IPS-11a (cell line): ENCODE data around the gene MXI1.
"Not testable (repeated sequence)": the region's sequence is repeated elsewhere in the genome, so short reads cannot be mapped to it uniquely, and the experiment has no call there.

Experiments used
- H3K4me3 ChIP-seq: one replicate; pipeline ENCODE4 v1.5.1; 2013; ENCODE audit warnings: low read depth, low read length, control low read depth

Gene MXI1

GRCh38 chr10:110272995-110273394 is 65.6 kb downstream of the MXI1 start:
- not testable (repeated sequence) for H3K4me3 ChIP-seq

- no peak overlapping the region for H3K4me3 ChIP-seq
These were observed 66.1 kb downstream of the MXI1 start for GRCh38 chr10:110273474-110273873.

GRCh38 chr10:110274072-110274627 is 66.7 kb downstream of the MXI1 start:
- H3K4me3 ChIP-seq = no peak overlapping the region

DNA sequence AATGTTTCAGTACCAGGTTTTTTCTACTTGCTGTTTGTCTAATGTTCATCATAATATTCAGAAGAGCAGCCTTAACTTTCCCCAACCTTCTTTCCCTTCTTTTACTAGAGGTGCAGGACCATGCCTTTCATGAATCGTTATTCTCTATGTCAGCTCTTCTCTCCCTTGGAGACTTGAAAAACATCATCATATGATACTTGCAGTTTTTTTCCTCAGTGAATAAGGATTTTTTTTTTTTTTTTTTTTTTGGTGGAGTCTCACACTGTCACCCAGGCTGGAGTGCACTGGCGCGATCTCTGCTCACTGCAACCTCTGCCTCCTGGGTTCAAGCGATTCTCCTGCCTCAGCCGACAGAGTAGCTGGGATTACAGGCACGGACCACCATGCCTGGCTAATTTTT is 67.2 kb downstream of the MXI1 start:
- H3K4me3 ChIP-seq = no peak overlapping the region

DNA sequence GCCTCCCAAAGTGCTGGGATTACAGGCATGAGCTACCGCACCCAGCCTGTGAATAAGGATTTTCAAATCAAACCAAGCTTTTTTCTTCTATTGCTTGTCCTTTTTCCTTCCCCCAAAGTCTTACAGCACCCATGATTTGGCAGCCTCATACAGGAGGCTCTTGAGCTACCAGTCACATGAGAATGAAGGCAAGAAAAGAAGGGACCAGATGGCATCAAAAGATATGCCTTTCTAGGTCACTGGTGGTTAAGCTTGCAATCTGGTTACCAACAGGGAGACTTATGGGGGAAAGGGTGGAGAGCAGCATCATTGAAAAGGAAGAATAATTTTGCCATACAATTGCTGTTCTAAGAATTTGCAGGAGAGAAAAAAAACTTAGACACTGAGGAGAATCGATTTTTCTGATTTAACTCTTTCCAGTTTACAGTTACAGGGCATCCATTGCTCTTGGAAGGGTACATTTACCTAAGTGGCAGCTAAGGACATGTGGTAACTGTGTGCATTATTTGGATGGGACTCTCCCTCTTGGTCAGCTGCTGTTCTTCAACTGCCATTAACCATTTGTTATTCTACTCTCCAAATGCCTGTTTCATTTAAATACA is 67.8 kb downstream of the MXI1 start:
- H3K4me3 ChIP-seq = no peak overlapping the region

DNA sequence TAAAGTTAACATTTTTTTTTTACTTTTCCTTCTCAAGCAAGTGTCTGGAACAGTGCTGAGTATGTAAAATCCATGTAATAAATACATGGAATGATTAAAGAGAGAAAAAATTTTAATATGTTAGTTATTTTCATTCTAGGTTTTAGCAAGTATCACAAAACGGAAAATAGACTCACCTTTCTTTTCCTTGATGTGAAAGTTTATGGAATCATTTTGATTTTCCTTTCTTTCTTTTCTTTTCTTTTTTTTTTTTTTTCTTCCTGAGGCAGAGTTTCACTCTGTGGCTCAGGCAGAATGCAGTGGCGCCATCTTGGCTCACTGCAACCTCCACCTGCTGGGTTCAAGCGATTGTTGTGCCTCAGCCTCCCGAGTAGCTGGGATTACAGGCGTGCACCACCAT is 69.2 kb downstream of the MXI1 start:
- no peak overlapping the region for H3K4me3 ChIP-seq

DNA sequence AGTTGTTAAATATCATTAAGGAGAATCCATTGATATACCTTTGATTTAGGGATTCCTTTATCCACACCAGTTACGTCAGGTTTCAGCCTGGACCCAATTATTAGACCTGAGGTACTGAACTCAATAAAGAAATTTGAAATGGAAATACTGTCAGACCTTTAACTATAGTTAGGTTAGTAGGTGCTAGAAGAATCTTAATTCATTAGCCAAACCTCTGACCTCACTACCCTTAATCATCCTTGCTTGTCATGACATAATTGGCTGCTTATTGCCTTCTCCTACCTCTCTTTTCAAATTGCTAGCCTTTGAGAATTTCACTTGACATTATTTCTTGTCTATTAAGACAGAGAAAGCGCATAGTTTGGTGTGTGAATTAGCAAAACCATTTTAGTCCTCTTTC is 70.2 kb downstream of the MXI1 start:
- H3K4me3 ChIP-seq = no peak overlapping the region

GRCh38 chr10:110278562-110279406 is 71.4 kb downstream of the MXI1 start:
- H3K4me3 ChIP-seq = no peak overlapping the region

DNA sequence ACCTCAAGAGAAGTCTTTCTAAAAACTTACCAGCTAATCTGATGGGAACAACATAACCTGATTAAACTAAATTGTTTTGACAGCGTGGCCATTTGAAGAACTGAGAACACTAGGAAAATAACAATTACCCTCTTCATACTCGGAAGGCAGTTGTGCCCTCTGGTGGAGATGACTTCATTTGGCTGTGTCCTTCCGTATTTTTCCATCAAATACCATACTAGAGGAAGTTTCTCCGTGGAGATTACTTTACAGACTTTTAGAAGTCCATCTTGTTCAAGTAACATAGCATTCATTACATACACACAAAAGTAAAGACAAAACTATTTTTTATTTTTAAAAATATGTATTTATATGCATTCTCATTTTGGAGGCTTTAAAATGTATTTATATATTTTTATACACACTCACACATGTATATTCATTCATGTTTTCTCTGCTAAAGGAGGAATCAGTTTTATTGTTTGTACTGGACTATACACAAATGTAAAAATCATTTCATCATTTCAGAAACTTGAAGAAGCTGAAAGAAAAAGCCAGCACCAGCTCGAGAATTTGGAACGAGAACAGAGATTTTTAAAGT is 72.1 kb downstream of the MXI1 start:
- H3K4me3 ChIP-seq = no peak overlapping the region

GRCh38 chr10:110284262-110284661 is 76.9 kb downstream of the MXI1 start:
- no peak overlapping the region for H3K4me3 ChIP-seq

DNA sequence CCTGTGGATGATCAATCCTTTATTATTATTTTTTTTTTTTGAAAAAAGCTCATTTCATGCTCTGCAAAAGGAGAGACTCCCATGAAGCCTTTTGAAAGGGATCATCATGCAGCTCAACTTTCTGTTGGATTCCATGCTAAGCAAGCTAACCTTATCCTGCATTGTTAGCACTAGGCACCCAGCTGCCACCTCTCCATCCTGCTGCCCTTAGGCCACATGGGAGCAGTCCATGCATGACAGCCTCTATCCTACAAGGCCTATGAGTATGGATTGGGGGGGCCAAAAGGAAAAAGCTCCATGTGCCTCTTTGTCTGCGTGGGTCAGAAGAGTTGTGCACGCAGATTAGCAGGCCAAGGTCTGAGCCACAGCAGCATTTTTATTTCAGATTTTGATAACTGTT is 78.1 kb downstream of the MXI1 start:
- H3K4me3 ChIP-seq = no peak overlapping the region

GRCh38 chr10:110286841-110287240 is 79.4 kb downstream of the MXI1 start:
- H3K4me3 ChIP-seq = no peak overlapping the region

- H3K4me3 ChIP-seq = no peak overlapping the region
These were observed 89.6 kb downstream of the MXI1 start for GRCh38 chr10:110296966-110297365.

DNA sequence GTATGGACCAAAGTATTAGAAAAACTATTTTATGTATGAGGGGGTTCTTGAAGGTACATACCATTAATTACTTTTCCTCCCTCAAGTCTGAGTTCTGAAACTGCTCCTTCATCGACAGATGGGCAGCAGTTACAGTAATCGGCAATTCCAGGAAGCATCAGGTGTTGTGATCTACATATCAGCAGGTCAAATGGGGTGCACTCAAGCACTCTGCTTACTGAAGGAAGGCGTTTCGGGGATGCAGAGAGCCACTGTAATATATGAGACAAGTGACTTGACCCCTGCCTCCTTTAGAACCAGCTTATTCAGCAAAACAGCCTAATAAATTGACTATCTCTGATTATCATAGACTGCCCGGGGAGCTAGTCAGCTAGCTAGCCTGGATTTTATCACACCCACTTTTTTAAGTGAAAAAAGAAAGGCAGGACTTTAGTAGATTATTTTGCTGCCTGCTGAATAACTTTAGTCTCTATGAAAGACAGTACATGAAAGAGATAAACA is 93.1 kb downstream of the MXI1 start:
- no peak overlapping the region for H3K4me3 ChIP-seq

GRCh38 chr10:110303681-110304080 is 96.3 kb downstream of the MXI1 start:
- peak overlapping the region; percentile 76 for H3K4me3 ChIP-seq

GRCh38 chr10:110304394-110304779 is 97.0 kb downstream of the MXI1 start:
- peak overlapping the region; percentile 76 for H3K4me3 ChIP-seq

GRCh38 chr10:110304780-110305421 is 97.5 kb downstream of the MXI1 start, which contains the start of gene SMNDC1:
TSS of gene SMNDC1 (minus strand) at chr10:110304920. CDS start at chr10:110303587, 1,333 bp downstream.
- H3K4me3 ChIP-seq = peak within 1 kb of the TSS; percentile 76

- no peak overlapping the region for H3K4me3 ChIP-seq
These were observed 98.5 kb downstream of the MXI1 start for GRCh38 chr10:110305767-110306451.

DNA sequence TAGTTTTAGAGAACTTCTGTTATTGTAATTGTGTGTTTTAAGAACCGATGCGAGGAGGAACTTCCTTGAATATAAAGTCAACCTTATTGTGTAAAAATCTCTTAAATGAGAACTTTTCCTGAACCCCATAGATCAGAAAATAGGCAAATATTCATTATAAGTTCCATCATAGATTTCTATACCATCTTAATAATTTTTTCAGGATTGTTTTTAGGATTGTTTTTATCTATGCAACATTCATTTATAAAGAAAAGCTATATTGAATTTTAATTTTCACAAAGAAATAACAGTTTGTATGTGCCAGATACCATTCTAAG is 99.0 kb downstream of the MXI1 start:
- no peak overlapping the region for H3K4me3 ChIP-seq

GRCh38 chr10:110307805-110308204 is 100.4 kb downstream of the MXI1 start:
- H3K4me3 ChIP-seq = no peak overlapping the region

DNA sequence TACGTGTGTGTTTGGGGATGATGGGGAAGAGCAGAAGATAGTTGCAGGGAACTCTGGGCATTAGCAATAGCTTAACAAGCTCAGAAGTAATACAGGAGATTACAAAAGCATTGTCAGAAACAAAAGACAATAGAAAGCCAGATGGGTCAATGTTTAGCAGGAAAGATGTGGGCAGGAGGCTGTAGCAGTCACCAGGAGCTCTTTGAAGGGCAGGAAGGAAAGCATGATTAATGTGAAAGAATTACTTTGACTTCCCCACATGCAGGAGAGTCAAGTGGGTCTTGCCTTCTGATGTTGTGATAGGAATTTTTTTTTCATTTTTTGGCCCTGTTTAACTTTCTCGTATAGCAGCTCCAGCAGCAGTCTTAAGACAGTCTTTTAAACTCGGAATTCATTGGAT is 103.3 kb downstream of the MXI1 start:
- no peak overlapping the region for H3K4me3 ChIP-seq
